Fibroblast of lung (primary cell): Measurements from ENCODE around the gene MTARC1. TPM values are rescaled to one million over a fixed set of nuclear protein-coding genes. Genes with fewer than 3 reads are reported as not detected.
A peak's percentile ranks its signal among the peaks of the same experiment; 100 is the strongest.

Experiments
- DNase-seq, 2 donors: peaks; one replicate each; pipeline versions ENCODE4 v3.0.0 to v3.0.0-alpha.2; 2010; ENCODE audit warnings: low read depth in 2 of 2
- H2AFZ ChIP-seq: 2 replicates; pipeline ENCODE4 v1.5.1; 2012; ENCODE audit warnings: low read length, control low read depth, inconsistent platforms
- H3K27ac ChIP-seq: 2 replicates; pipeline ENCODE4 v1.5.1; 2011; ENCODE audit warnings: low read length, control low read depth; ENCODE audit not compliant: insufficient read depth
- H3K27me3 ChIP-seq: 2 replicates; pipeline ENCODE4 v1.5.1; 2011; ENCODE audit warnings: mild to moderate bottlenecking, low read length; ENCODE audit not compliant: control insufficient read depth, insufficient read depth
- H3K36me3 ChIP-seq: 2 replicates; pipeline ENCODE4 v1.5.1; 2011; ENCODE audit warnings: low read length; ENCODE audit not compliant: control insufficient read depth, insufficient read depth
- H3K4me1 ChIP-seq: 2 replicates; pipeline ENCODE4 v1.5.1; 2011; ENCODE audit warnings: low read length; ENCODE audit not compliant: control insufficient read depth, insufficient read depth; ENCODE audit errors: extremely low read depth
- H3K4me2 ChIP-seq: 2 replicates; pipeline ENCODE4 v1.5.1; 2011; ENCODE audit warnings: low read length, control low read depth; ENCODE audit not compliant: insufficient read depth; ENCODE audit errors: extremely low read depth
- H3K4me3 ChIP-seq, 4 experiments: fragments of 200-600 bp in 1 of 4; sonication (generic) in 1 of 4; replicated peaks in 1 of 4; 2 replicates each; pipeline ENCODE4 v1.5.1; 2011 to 2016; ENCODE audit warnings: low read length in 4 of 4, low read depth in 3 of 4, mild to moderate bottlenecking in 3 of 4, control low read depth in 2 of 4, inconsistent platforms in 1 of 4, mixed read lengths in 1 of 4; ENCODE audit not compliant: insufficient read depth in 1 of 4; ENCODE audit errors: control extremely low read depth in 1 of 4
- H3K79me2 ChIP-seq: 2 replicates; pipeline ENCODE4 v1.5.1; 2012; ENCODE audit warnings: mild to moderate bottlenecking, low read length, inconsistent platforms; ENCODE audit not compliant: control insufficient read depth, insufficient read depth
- H3K9ac ChIP-seq: 2 replicates; pipeline ENCODE4 v1.5.1; 2011; ENCODE audit warnings: mild to moderate bottlenecking, low read length, control low read depth; ENCODE audit not compliant: insufficient read depth
- H3K9me3 ChIP-seq: 2 replicates; pipeline ENCODE4 v1.5.1; 2012; ENCODE audit warnings: low read depth, low read length; ENCODE audit not compliant: control insufficient read depth, insufficient read depth
- H4K20me1 ChIP-seq: 2 replicates; pipeline ENCODE4 v1.5.1; 2011; ENCODE audit warnings: low read length; ENCODE audit not compliant: control insufficient read depth, insufficient read depth; ENCODE audit errors: extremely low read depth
- CTCF ChIP-seq, 2 donors: IDR thresholded peaks in 1 of 2; conservative IDR thresholded peaks in 1 of 2; 1 replicate in 1 of 2; 2 replicates in 1 of 2; pipeline ENCODE4 v1.5.1; 2011 to 2012; ENCODE audit warnings: low read length in 2 of 2, control low read depth in 1 of 2, inconsistent platforms in 1 of 2, low read depth in 1 of 2, mild to moderate bottlenecking in 1 of 2
- EZH2 ChIP-seq: IDR thresholded peaks from 2 replicates; pipeline ENCODE4 v1.5.1; 2012; ENCODE audit warnings: low read length, control low read depth, mild to moderate bottlenecking; ENCODE audit errors: missing control alignments
- polyA plus RNA-seq, 2 donors: library from polyadenylated mRNA; depleted of rRNA in 1 of 2; stranded (reverse) in 1 of 2; unstranded in 1 of 2; fragments of >200 nt; gene quantifications; 2 replicates each; pipeline ENCODE4 v1.2.1, GENCODE V29; 2011 to 2012; ENCODE audit warnings: missing spikeins in 1 of 2
- total RNA-seq: library from RNA; depleted of rRNA; stranded (reverse); fragments of >200 nt; gene quantifications from 2 replicates; pipeline ENCODE4 v1.2.1, GENCODE V29; 2014

MTARC1 gene
- total and polyA plus RNA-seq, 2 donors (not counting 1 experiment from before 2014, with no cell fraction given) = 1.8 to 9.6 TPM

GRCh38 chr1:220828179-220828490 lies 41.4 kb downstream of the MTARC1 start:
- no peaks in the 10 kb centered on the region for H3K79me2 ChIP-seq
- H3K4me3 ChIP-seq = no peak overlapping the region
- no peak overlapping the region for H3K27ac ChIP-seq
- no peak overlapping the region for H3K4me2 ChIP-seq
- no peak overlapping the region for H3K9ac ChIP-seq
- H3K4me1 ChIP-seq = no peaks in the 10 kb centered on the region
- no peak for TF ChIP-seq EZH2
- no peak for TF ChIP-seq CTCF (conservative IDR thresholded peaks at IDR 0.05 in 1 of 2, IDR thresholded peaks at IDR 0.05 in 1 of 2; ENCODE audit: low read depth in 1 of 2, low read length in 2 of 2)
- no peaks in the 10 kb centered on the region for H3K36me3 ChIP-seq
- H2AFZ ChIP-seq = no peak overlapping the region
- peak in 1 of 2 donors; percentile 39 for DNase-seq
- H3K9me3 ChIP-seq = no peaks in the 10 kb centered on the region
- no peaks in the 10 kb centered on the region for H4K20me1 ChIP-seq
- H3K27me3 ChIP-seq = no peaks in the 10 kb centered on the region

- no peak for DNase-seq
- Histone ChIP-seq H3K36me3 (no peaks in the 10 kb centered on the region), H4K20me1 (no peaks in the 10 kb centered on the region), H3K9ac (no peak overlapping the region), H3K27me3 (no peaks in the 10 kb centered on the region), H3K79me2 (no peaks in the 10 kb centered on the region), H3K4me2 (no peak overlapping the region), H2AFZ (no peak overlapping the region), H3K27ac (no peak overlapping the region), H3K4me1 (no peaks in the 10 kb centered on the region), H3K4me3 (no peak overlapping the region), H3K9me3 (no peaks in the 10 kb centered on the region)
- TF ChIP-seq EZH2 (no peak), CTCF (conservative IDR thresholded peaks at IDR 0.05 in 1 of 2, IDR thresholded peaks at IDR 0.05 in 1 of 2; ENCODE audit: low read depth in 1 of 2, low read length in 2 of 2) (no peak)
These were observed 42.4 kb downstream of the MTARC1 start for GRCh38 chr1:220828950-220829586.

- Histone ChIP-seq H3K9me3 (no peaks in the 10 kb centered on the region), H4K20me1 (no peaks in the 10 kb centered on the region), H3K36me3 (no peaks in the 10 kb centered on the region), H3K4me2 (no peak overlapping the region), H3K79me2 (no peaks in the 10 kb centered on the region), H3K27me3 (peaks cover 2% of the 10 kb centered on the region), H3K27ac (no peak overlapping the region), H2AFZ (no peak overlapping the region), H3K9ac (no peak overlapping the region), H3K4me3 (no peak overlapping the region), H3K4me1 (no peaks in the 10 kb centered on the region)
- TF ChIP-seq CTCF (conservative IDR thresholded peaks at IDR 0.05 in 1 of 2, IDR thresholded peaks at IDR 0.05 in 1 of 2; ENCODE audit: low read depth in 1 of 2, low read length in 2 of 2) = no peak
- TF ChIP-seq EZH2 = no peak
- DNase-seq = no peak
These were observed 46.7 kb downstream of the MTARC1 start for GRCh38 chr1:220833436-220833835.
